ENCODE measurements around the gene STIM1.
"Not testable (repeated sequence)": the region's sequence is repeated elsewhere in the genome, so short reads cannot be mapped to it uniquely, and the experiment has no call there.

The STIM1 gene

DNA sequence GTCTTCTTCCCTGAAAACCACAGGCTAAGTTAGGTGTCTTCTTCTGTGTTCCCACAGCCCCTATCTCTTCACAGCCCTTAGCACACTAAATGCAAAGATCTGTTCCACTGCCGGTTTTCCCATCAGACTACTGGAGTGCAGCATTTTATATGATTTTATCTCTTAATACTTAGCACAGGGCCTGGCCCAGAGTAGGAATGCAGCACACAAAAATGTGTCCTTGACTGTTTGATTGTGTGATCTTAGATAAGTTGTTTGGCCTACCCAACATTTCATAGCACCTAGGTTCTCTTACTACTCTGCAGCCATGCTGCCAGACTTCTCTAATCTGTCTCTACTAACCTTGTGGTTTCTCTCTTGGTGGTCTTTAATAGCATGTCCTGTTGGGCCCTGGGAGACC, 185.0 kb downstream of the STIM1 start:
- no peak for DNase-seq (ENCODE audit: extremely low read depth, low read depth)
- TF ChIP-seq, protein P1, sequence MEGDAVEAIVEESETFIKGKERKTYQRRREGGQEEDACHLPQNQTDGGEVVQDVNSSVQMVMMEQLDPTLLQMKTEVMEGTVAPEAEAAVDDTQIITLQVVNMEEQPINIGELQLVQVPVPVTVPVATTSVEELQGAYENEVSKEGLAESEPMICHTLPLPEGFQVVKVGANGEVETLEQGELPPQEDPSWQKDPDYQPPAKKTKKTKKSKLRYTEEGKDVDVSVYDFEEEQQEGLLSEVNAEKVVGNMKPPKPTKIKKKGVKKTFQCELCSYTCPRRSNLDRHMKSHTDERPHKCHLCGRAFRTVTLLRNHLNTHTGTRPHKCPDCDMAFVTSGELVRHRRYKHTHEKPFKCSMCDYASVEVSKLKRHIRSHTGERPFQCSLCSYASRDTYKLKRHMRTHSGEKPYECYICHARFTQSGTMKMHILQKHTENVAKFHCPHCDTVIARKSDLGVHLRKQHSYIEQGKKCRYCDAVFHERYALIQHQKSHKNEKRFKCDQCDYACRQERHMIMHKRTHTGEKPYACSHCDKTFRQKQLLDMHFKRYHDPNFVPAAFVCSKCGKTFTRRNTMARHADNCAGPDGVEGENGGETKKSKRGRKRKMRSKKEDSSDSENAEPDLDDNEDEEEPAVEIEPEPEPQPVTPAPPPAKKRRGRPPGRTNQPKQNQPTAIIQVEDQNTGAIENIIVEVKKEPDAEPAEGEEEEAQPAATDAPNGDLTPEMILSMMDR (IDR thresholded peaks at IDR 0.05; ENCODE audit: low read depth, low read length) = no peak

DNA sequence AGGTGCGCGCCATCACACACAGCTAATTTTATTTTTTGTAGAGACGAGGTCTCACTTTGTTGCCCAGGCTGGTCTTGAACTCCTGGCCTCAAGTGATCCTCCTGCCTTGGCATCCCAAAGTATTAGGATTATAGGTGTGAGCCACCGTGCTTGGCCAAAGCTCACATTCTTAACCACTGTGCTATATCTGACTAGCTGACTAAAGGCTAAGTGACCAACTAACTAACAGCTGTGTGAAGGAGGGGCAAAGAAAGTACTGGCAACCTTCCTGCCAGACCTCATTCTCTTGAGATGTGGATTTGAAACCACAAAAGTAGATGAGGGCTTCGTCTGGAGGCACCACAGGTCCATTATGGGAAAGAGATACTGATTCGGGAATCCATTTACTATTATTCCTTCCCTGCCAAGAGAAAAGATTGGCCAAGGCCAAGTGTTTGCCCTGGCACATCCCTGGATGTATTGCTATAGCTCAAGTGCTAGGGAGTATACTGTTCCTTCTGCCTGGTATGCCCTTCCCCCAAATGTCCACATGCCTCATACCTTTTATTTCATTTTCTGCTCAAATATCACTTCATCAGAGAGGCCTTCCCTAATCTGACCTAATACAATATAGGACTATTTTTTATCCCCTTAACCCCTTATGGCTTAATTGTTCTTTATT, 186.4 kb downstream of the STIM1 start:
- TF ChIP-seq, protein P1 (IDR thresholded peaks at IDR 0.05; ENCODE audit: low read depth, low read length) = no peak
- no peak for DNase-seq (ENCODE audit: extremely low read depth, low read depth)

DNA sequence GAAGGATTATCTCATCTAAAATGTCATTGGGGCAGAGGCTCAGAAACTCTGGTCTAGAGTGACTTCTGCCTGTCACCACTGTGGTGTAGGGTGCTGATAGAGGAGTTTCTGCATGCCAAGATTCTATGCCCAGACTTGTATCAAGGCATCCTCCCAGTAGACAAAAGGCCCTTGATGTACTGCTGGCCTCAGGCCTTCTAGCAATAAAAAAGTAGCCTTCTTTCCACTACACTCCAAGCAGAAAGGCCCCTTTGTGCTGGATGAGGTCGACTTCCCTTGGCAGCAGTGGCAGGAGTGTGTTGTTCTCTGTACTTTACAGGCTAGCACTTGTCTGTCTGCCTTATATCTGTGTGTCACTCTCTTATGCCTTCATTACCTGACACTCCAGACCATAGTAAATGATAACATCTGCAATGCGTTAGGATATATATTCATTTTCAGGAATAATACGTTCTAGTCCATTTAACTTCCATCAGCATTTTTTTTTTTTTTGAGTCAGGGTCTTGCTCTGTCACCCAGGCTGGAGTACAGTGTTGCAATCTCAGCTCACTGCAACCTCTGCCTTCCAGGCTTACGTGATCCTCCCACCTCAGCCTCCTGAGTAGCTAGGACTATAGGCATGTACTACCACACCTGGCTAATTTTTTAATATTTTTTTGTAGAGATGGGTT, 189.6 kb downstream of the STIM1 start:
- DNase-seq (ENCODE audit: extremely low read depth, low read depth) = no peak
- TF ChIP-seq, protein P1 (IDR thresholded peaks at IDR 0.05; ENCODE audit: low read depth, low read length) = no peak

DNA sequence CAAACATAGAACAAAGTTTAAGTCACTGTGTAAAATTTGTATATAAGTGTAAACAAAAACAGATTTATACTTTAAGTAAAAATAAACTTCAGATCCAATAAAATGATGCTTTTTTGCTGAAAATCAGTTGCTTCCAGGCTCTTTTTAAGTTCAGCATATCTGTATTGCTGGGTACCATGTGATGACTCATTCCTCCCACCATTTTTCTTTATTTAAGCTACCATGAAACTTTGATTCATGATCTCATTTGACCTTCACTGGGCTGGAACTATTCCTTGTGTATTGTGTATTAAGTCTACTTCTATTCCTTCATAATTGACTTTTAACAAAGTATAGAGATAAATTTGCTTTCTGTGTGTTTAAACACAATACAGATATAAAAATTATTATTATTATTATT, 192.9 kb downstream of the STIM1 start:
- TF ChIP-seq, protein P1 (IDR thresholded peaks at IDR 0.05; ENCODE audit: low read depth, low read length) = no peak
- no peak for DNase-seq (ENCODE audit: extremely low read depth, low read depth)

DNA sequence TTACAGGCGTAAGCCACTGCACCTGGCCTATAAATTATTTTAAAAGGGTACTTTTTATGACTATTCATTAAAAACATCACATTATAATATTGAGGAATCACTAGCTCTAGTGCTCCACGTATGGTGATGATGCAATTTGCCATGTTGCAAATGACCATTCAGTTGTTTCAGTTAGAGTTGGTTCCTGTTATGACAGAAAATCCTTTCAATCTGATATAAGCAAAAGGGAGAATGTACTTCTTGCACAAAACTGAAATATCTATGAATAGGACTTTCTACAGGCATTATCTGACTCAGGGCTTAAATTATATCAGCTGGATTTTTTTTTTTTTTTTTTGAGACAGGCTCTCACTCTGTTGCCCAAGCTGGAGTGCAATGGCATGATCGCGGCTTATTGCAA, 193.5 kb downstream of the STIM1 start:
- DNase-seq (ENCODE audit: extremely low read depth, low read depth) = no peak

DNA sequence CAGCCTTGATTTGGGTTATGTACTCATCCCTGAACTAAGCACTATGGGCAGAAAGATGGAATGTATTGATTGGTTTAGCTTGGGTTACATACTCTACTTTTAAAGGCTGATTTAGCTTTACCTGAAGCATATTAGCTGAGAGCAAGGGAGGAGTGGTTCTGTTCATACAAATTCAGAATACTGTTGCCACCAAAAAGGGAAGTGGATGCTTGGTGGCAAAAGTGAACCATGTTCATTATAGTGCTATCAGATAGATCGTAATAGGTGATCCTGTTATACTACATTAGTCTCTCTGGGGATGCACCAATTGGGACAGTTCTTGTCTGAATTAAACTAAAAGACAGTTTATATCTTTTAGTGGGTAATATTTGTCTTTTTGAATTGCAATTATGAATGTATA, 194.7 kb downstream of the STIM1 start:
- TF ChIP-seq, protein P1 (IDR thresholded peaks at IDR 0.05; ENCODE audit: low read depth, low read length) = no peak
- DNase-seq (ENCODE audit: extremely low read depth, low read depth) = no peak

More for the DNA sequence above, 193.5 kb downstream of the STIM1 start:
- TF ChIP-seq, protein P1 (IDR thresholded peaks at IDR 0.05; ENCODE audit: low read depth, low read length) = no peak

DNA sequence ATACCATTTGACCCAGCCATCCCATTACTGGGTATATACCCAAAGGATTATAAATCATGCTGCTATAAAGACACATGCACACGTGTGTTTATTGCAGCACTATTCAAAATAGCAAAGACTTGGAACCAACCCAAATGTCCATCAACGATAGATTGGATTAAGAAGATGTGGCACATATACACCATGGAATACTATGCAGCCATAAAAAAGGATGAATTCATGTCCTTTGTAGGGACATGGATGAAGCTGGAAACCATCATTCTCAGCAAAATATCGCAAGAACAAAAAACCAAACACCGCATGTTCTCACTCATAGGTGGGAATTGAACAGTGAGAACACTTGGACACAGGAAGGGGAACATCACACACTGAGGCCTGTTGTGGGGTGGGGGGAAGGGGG, 197.7 kb downstream of the STIM1 start:
- not testable (repeated sequence) for DNase-seq (ENCODE audit: extremely low read depth, low read depth)

DNA sequence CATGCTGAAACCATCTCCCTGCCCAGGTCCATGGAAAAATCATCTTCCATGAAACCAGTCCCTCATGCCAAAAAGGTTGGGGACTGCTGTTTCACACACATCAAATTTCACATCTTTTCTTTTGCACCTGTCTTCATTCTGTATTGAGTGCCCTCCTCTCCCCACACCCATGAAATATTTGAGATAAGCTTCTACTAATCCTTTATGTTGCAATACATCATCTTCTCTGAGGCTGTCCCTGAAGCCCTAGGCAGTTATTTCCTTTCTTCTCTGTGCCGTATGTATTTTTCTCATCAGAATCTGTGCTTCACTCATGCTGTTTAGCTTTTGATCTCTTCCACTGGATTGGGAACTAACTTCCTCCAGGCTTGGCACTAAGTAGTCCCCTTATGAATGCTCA, 199.2 kb downstream of the STIM1 start:
- TF ChIP-seq, protein P1 (IDR thresholded peaks at IDR 0.05; ENCODE audit: low read depth, low read length) = no peak
- no peak for DNase-seq (ENCODE audit: extremely low read depth, low read depth)

Measured in AG09319 (cell line).